NT2/D1 (cell line): ENCODE measurements around the gene FMN1.

Experiments used
- SUZ12 ChIP-seq: IDR thresholded peaks from 2 replicates; pipeline ENCODE4 v1.6.1; 2011; ENCODE audit not compliant: insufficient read length, insufficient read depth; ENCODE audit errors: extremely low read depth
- ZNF274 ChIP-seq: IDR thresholded peaks from 2 replicates; pipeline ENCODE4 v1.6.1; 2011; ENCODE audit warnings: mild to moderate bottlenecking, low read depth, low read length

GRCh38 chr15:33161209-33161608 is 33.3 kb downstream of the FMN1 start:
- no peak for TF ChIP-seq ZNF274
- TF ChIP-seq SUZ12 = no peak
